Left renal cortex interstitium (tissue), 4 donors: ENCODE results near the gene SLC38A10. TPM values are rescaled to one million over a fixed set of nuclear protein-coding genes. Genes with fewer than 3 reads are reported as not detected.

Experiments
- DNase-seq, 4 donors: peaks; one replicate each; pipeline ENCODE4 v3.0.0-alpha.2; 2013; ENCODE audit warnings: low read depth in 4 of 4, low spot score in 2 of 4, missing footprints in 1 of 4
- polyA plus RNA-seq, 4 donors: library from polyadenylated mRNA; unstranded; fragments of 120-200 nt; gene quantifications; one replicate each; pipeline ENCODE4 v1.2.1, GENCODE V29; 2013; ENCODE audit not compliant: insufficient read length in 4 of 4

Gene SLC38A10
- polyA plus RNA-seq, 4 donors = 49.5 to 83.9 (median 69.1) TPM

GRCh38 chr17:81282141-81282540, 13.0 kb downstream of the SLC38A10 start:
- no peak for DNase-seq

- no peak for DNase-seq
These were observed 14.5 kb downstream of the SLC38A10 start for GRCh38 chr17:81280571-81280970.

- no peak for DNase-seq
These were observed 15.5 kb downstream of the SLC38A10 start for GRCh38 chr17:81279278-81280275.

GRCh38 chr17:81278831-81279230, 16.3 kb downstream of the SLC38A10 start:
- no peak for DNase-seq

GRCh38 chr17:81277946-81278693, 17.0 kb downstream of the SLC38A10 start:
- no peak for DNase-seq

GRCh38 chr17:81277421-81277820, 17.7 kb downstream of the SLC38A10 start:
- DNase-seq = no peak

GRCh38 chr17:81276781-81277180, 18.3 kb downstream of the SLC38A10 start:
- no peak for DNase-seq

GRCh38 chr17:81274471-81274855, 20.6 kb downstream of the SLC38A10 start:
- DNase-seq = no peak

- DNase-seq = no peak
These were observed 21.2 kb downstream of the SLC38A10 start for GRCh38 chr17:81273698-81274470.

GRCh38 chr17:81272616-81273015, 22.5 kb downstream of the SLC38A10 start:
- no peak for DNase-seq

- no peak for DNase-seq
These were observed 23.9 kb downstream of the SLC38A10 start for GRCh38 chr17:81271226-81271625.

GRCh38 chr17:81270279-81270678, 24.8 kb downstream of the SLC38A10 start:
- no peak for DNase-seq

- DNase-seq = no peak
These were observed 27.6 kb downstream of the SLC38A10 start for GRCh38 chr17:81267390-81268067.

- DNase-seq = no peak
These were observed 29.5 kb downstream of the SLC38A10 start for GRCh38 chr17:81265576-81265975.

GRCh38 chr17:81264640-81265039, 30.5 kb downstream of the SLC38A10 start:
- no peak for DNase-seq

- DNase-seq = no peak
These were observed 31.5 kb downstream of the SLC38A10 start for GRCh38 chr17:81263371-81264181.

GRCh38 chr17:81261582-81262336, 33.3 kb downstream of the SLC38A10 start:
- no peak for DNase-seq

- no peak for DNase-seq
These were observed 34.0 kb downstream of the SLC38A10 start for GRCh38 chr17:81261096-81261495.

GRCh38 chr17:81260641-81261040, 34.5 kb downstream of the SLC38A10 start:
- no peak for DNase-seq
